Kidney (tissue), 14 donors: ENCODE data around the gene PROSER3. TPM values are rescaled to one million over a fixed set of nuclear protein-coding genes. Genes with fewer than 3 reads are reported as not detected.

Experiments used
- DNase-seq, 5 donors: peaks; one replicate each; pipeline ENCODE4 v3.0.0-alpha.2; 2013 to 2020
- FAIRE-seq: peaks from 2 replicates; lab custom pipeline; 2012; peaks lifted over from hg19 to GRCh38; lab: Jason Lieb, UNC
- H3K27ac ChIP-seq, 2 donors: one replicate each; pipeline ENCODE4 v1.7.0; 2013; ENCODE audit warnings: low read depth in 2 of 2, low read length in 2 of 2, inconsistent platforms in 1 of 2
- H3K27me3 ChIP-seq: one replicate; pipeline ENCODE4 v1.7.1; 2013; ENCODE audit warnings: low read length, inconsistent platforms; ENCODE audit not compliant: control insufficient read depth, insufficient read depth
- H3K36me3 ChIP-seq, 3 donors: one replicate each; pipeline versions ENCODE4 v1.7.0 to v1.7.1; 2013; ENCODE audit warnings: low read length in 3 of 3, control low read depth in 1 of 3, inconsistent platforms in 1 of 3; ENCODE audit not compliant: insufficient read depth in 3 of 3, control insufficient read depth in 2 of 3
- H3K4me1 ChIP-seq, 3 donors: one replicate each; pipeline versions ENCODE4 v1.7.0 to v1.7.1; 2013; ENCODE audit warnings: low read length in 3 of 3, inconsistent platforms in 1 of 3, low read depth in 1 of 3; ENCODE audit not compliant: control insufficient read depth in 2 of 3, insufficient read depth in 2 of 3
- H3K4me3 ChIP-seq, 3 donors: one replicate each; pipeline versions ENCODE4 v1.7.0 to v1.8.1; 2013; ENCODE audit warnings: low read length in 3 of 3, control low read depth in 1 of 3, inconsistent platforms in 1 of 3
- H3K9ac ChIP-seq, 3 donors: one replicate each; pipeline versions ENCODE4 v1.7.0 to v1.7.1; 2013; ENCODE audit warnings: low read length in 3 of 3, control low read depth in 1 of 3, inconsistent platforms in 1 of 3
- H3K9me3 ChIP-seq, 3 donors: one replicate each; pipeline versions ENCODE4 v1.7.0 to v1.7.1; 2013; ENCODE audit warnings: low read length in 3 of 3, control low read depth in 1 of 3, inconsistent platforms in 1 of 3; ENCODE audit not compliant: control insufficient read depth in 2 of 3, insufficient read depth in 1 of 3
- CTCF ChIP-seq: IDR thresholded peaks from 3 replicates; pipeline ENCODE4 v1.5.1; 2012; ENCODE audit warnings: mild to moderate bottlenecking, moderate library complexity, borderline replicate concordance; ENCODE audit not compliant: insufficient read depth; ENCODE audit errors: extremely low read depth
- intact Hi-C: fragments of 100-400 bp; cut with DNase I; formaldehyde crosslinking; loops from one replicate; pipeline ENCODE4 v1.11.1; 2022
- polyA plus RNA-seq: library from polyadenylated mRNA; stranded (reverse); fragments of 350-450 nt; fragmentation: Illumina TruSeq; extraction: RNeasy Lipid Tissue Mini Kit (QIAGEN cat#74804); gene quantifications from one replicate; pipeline ENCODE4 v1.2.3, GENCODE V29; 2014; ENCODE audit warnings: low read depth, low replicate concordance; ENCODE audit not compliant: insufficient read depth
- total RNA-seq: library from RNA; stranded (reverse); fragmentation: NEBNext Ultra II Directional; extraction: Animal tissue kit (Norgen Biotek cat#: 25700); gene quantifications from one replicate; pipeline ENCODE4 v1.2.1, GENCODE V29; 2021
- donor health status: control.
- donor health status: control.
- donor health status: control.
- donor health status: control.
- donor health status: control.
- donor health status: DM: yes; HTN: yes; CAD: no.
- donor health status: Normal renal cell carcinoma (clear cell type).

PROSER3 gene
- total and polyA plus RNA-seq, 2 donors from 2014 or later, result 2.8 to 34.9 TPM

GRCh38 chr19:35727956-35728706 lies 29.8 kb upstream of the PROSER3 start:
- no peaks in the 10 kb centered on the region for H3K27me3 ChIP-seq
- intact Hi-C loops, result no loop called here
- TF ChIP-seq CTCF, result no peak
- no peak overlapping the region for H3K27ac ChIP-seq
- FAIRE-seq, result no peak
- peaks cover 5 to 89% (median 53%) of the 10 kb centered on the region in 3 donors for H3K36me3 ChIP-seq
- H3K9me3 ChIP-seq, result no peaks in the 10 kb centered on the region
- no peak overlapping the region for H3K9ac ChIP-seq
- H3K4me3 ChIP-seq, result no peak overlapping the region
- no peaks in the 10 kb centered on the region for H3K4me1 ChIP-seq
- DNase-seq, result no peak

- Histone ChIP-seq H3K27ac (no peak overlapping the region), H3K9ac (no peak overlapping the region), H3K9me3 (no peaks in the 10 kb centered on the region), H3K36me3 (peaks cover 5 to 85% (median 50%) of the 10 kb centered on the region in 3 donors), H3K27me3 (no peaks in the 10 kb centered on the region), H3K4me1 (no peaks in the 10 kb centered on the region), H3K4me3 (no peak overlapping the region)
- no peak for DNase-seq
- intact Hi-C loops, result no loop called here
- FAIRE-seq, result no peak
- no peak for TF ChIP-seq CTCF
Measured at GRCh38 chr19:35729021-35729420, 29.0 kb upstream of the PROSER3 start.

GRCh38 chr19:35729763-35730162 lies 28.2 kb upstream of the PROSER3 start:
- peaks cover 5 to 80% (median 46%) of the 10 kb centered on the region in 3 donors for H3K36me3 ChIP-seq
- no peak for FAIRE-seq

More at GRCh38 chr19:35729763-35730162, 28.2 kb upstream of the PROSER3 start:
- Histone ChIP-seq H3K4me3 (no peak overlapping the region), H3K27ac (no peak overlapping the region), H3K9me3 (no peaks in the 10 kb centered on the region), H3K4me1 (no peaks in the 10 kb centered on the region), H3K27me3 (no peaks in the 10 kb centered on the region), H3K9ac (no peak overlapping the region)
- TF ChIP-seq CTCF, result no peak
- no peak for DNase-seq
- intact Hi-C loops, result no loop called here
